ENCODE results near the gene CHURC1. TPM values are rescaled to one million over a fixed set of nuclear protein-coding genes. Genes with fewer than 3 reads are reported as not detected.

CHURC1 gene
- total RNA-seq, 1 donor from 2014 or later: 33.4 TPM

- H3K27me3 ChIP-seq (ENCODE audit: control insufficient read depth in 3 of 3, insufficient read depth in 3 of 3, low read length in 3 of 3): no peaks in the 10 kb centered on the region
- no peaks in the 10 kb centered on the region for H3K9me3 ChIP-seq (ENCODE audit: control insufficient read depth in 3 of 3, low read length in 3 of 3)
- no peak overlapping the region for H3K27ac ChIP-seq (ENCODE audit: low read depth, low read length)
- H3K9ac ChIP-seq (ENCODE audit: low read depth in 1 of 3, low read length in 3 of 3): peak overlapping the region in 1 of 3 donors; percentile 65
- peaks cover 12 to 26% (median 17%) of the 10 kb centered on the region in 3 donors for H3K4me1 ChIP-seq (ENCODE audit: control insufficient read depth in 3 of 3, insufficient read depth in 3 of 3, low read length in 3 of 3)
- no peak overlapping the region for H3K4me3 ChIP-seq (ENCODE audit: low read length in 3 of 3)
- peaks cover 0 to 2% (median 0%) of the 10 kb centered on the region in 3 donors for H3K36me3 ChIP-seq (ENCODE audit: control insufficient read depth in 3 of 3, insufficient read depth in 3 of 3, low read length in 3 of 3)
These were observed 58.8 kb downstream of the CHURC1 start for GRCh38 chr14:64973026-64973442.

- Histone ChIP-seq H3K36me3 (ENCODE audit: control insufficient read depth in 3 of 3, insufficient read depth in 3 of 3, low read length in 3 of 3) (no peaks in the 10 kb centered on the region), H3K27ac (ENCODE audit: low read depth, low read length) (no peak overlapping the region), H3K9me3 (ENCODE audit: control insufficient read depth in 3 of 3, low read length in 3 of 3) (no peaks in the 10 kb centered on the region), H3K27me3 (ENCODE audit: control insufficient read depth in 3 of 3, insufficient read depth in 3 of 3, low read length in 3 of 3) (no peaks in the 10 kb centered on the region), H3K4me1 (ENCODE audit: control insufficient read depth in 3 of 3, insufficient read depth in 3 of 3, low read length in 3 of 3) (peaks cover 12 to 26% (median 13%) of the 10 kb centered on the region in 3 donors), H3K4me3 (ENCODE audit: low read length in 3 of 3) (no peak overlapping the region), H3K9ac (ENCODE audit: low read depth in 1 of 3, low read length in 3 of 3) (no peak overlapping the region)
These were observed 59.6 kb downstream of the CHURC1 start for GRCh38 chr14:64973826-64974225.

- Histone ChIP-seq H3K9ac (ENCODE audit: low read depth in 1 of 3, low read length in 3 of 3) (no peak overlapping the region), H3K36me3 (ENCODE audit: control insufficient read depth in 3 of 3, insufficient read depth in 3 of 3, low read length in 3 of 3) (no peaks in the 10 kb centered on the region), H3K9me3 (ENCODE audit: control insufficient read depth in 3 of 3, low read length in 3 of 3) (no peaks in the 10 kb centered on the region), H3K27ac (ENCODE audit: low read depth, low read length) (no peak overlapping the region), H3K27me3 (ENCODE audit: control insufficient read depth in 3 of 3, insufficient read depth in 3 of 3, low read length in 3 of 3) (no peaks in the 10 kb centered on the region), H3K4me1 (ENCODE audit: control insufficient read depth in 3 of 3, insufficient read depth in 3 of 3, low read length in 3 of 3) (peaks cover 14 to 27% (median 14%) of the 10 kb centered on the region in 3 donors), H3K4me3 (ENCODE audit: low read length in 3 of 3) (no peak overlapping the region)
These were observed 60.3 kb downstream of the CHURC1 start for GRCh38 chr14:64974563-64974962.

DNA sequence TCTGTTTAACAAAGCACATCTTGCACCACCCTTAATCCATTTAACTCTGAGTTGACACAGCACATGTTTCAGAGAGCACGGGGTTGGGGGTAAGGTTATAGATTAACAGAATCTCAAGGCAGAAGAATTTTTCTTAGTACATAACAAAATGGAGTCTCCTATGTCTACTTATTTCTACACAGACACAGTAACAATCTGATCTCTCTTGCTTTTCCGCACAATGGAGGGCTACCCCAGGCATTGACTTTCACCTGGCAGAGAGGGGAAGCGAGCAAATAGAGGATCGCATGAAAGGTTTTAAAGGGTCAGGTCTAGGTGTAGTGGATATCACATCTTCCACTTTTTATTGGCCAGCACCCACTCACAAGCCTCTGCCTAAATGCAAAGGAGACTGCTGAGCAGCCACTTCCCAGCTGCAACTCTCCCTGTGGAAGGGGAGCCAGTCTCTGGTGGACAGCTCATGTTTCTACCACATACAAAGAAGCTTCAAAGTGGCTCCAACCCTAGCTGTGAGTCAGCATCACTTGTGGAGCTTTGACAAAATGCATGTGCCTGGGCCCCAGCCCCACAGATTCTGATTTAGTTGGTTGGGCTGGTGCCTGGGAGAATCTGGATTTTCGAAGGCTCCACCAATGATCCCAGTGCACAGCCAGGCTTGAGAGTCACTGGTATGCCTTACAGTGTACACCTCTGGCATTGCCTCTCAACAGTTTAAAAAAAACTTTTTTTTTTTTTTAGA is 65.2 kb downstream of the CHURC1 start:
- Histone ChIP-seq H3K9me3 (ENCODE audit: control insufficient read depth in 3 of 3, low read length in 3 of 3) (no peaks in the 10 kb centered on the region), H3K4me3 (ENCODE audit: low read length in 3 of 3) (no peak overlapping the region), H3K27me3 (ENCODE audit: control insufficient read depth in 3 of 3, insufficient read depth in 3 of 3, low read length in 3 of 3) (no peaks in the 10 kb centered on the region), H3K4me1 (ENCODE audit: control insufficient read depth in 3 of 3, insufficient read depth in 3 of 3, low read length in 3 of 3) (peaks cover 3 to 9% (median 8%) of the 10 kb centered on the region in 3 donors), H3K27ac (ENCODE audit: low read depth, low read length) (no peak overlapping the region), H3K9ac (ENCODE audit: low read depth in 1 of 3, low read length in 3 of 3) (no peak overlapping the region), H3K36me3 (ENCODE audit: control insufficient read depth in 3 of 3, insufficient read depth in 3 of 3, low read length in 3 of 3) (no peaks in the 10 kb centered on the region)

GRCh38 chr14:64983439-64984310 is 69.4 kb downstream of the CHURC1 start:
- Histone ChIP-seq H3K36me3 (ENCODE audit: control insufficient read depth in 3 of 3, insufficient read depth in 3 of 3, low read length in 3 of 3) (no peaks in the 10 kb centered on the region), H3K27me3 (ENCODE audit: control insufficient read depth in 3 of 3, insufficient read depth in 3 of 3, low read length in 3 of 3) (no peaks in the 10 kb centered on the region), H3K27ac (ENCODE audit: low read depth, low read length) (no peak overlapping the region), H3K4me1 (ENCODE audit: control insufficient read depth in 3 of 3, insufficient read depth in 3 of 3, low read length in 3 of 3) (peaks cover 7 to 28% (median 28%) of the 10 kb centered on the region in 3 donors), H3K4me3 (ENCODE audit: low read length in 3 of 3) (peak overlapping the region; percentile 22 to 64 (median 61)), H3K9ac (ENCODE audit: low read depth in 1 of 3, low read length in 3 of 3) (peak overlapping the region in 1 of 3 donors; percentile 32), H3K9me3 (ENCODE audit: control insufficient read depth in 3 of 3, low read length in 3 of 3) (no peaks in the 10 kb centered on the region)

Small RNA genes lying within 50 kb of the gene (small RNA-seq; reads per million reads assigned to genes)
- gene RPPH1-2P: not detected

Other genes with a start within 250 kb of the CHURC1 start
- gene PLEKHG3, start 210.0 kb upstream of the CHURC1 start, total RNA-seq: 16.7 TPM
- gene SPTB, start 34.5 kb upstream of the CHURC1 start, total RNA-seq: 312 TPM
- not detected for gene GPX2, start 28.3 kb downstream of the CHURC1 start, total RNA-seq
- 8.4 TPM for gene RAB15, start 57.9 kb downstream of the CHURC1 start, total RNA-seq
- gene FNTB, start 72.4 kb downstream of the CHURC1 start, total RNA-seq: 5.7 TPM
- gene MAX, start 188.1 kb downstream of the CHURC1 start, total RNA-seq: 30.8 TPM

All from skeletal muscle tissue (tissue), 5 donors.